ENCODE results near the gene KIAA0513.

KIAA0513 gene

DNA sequence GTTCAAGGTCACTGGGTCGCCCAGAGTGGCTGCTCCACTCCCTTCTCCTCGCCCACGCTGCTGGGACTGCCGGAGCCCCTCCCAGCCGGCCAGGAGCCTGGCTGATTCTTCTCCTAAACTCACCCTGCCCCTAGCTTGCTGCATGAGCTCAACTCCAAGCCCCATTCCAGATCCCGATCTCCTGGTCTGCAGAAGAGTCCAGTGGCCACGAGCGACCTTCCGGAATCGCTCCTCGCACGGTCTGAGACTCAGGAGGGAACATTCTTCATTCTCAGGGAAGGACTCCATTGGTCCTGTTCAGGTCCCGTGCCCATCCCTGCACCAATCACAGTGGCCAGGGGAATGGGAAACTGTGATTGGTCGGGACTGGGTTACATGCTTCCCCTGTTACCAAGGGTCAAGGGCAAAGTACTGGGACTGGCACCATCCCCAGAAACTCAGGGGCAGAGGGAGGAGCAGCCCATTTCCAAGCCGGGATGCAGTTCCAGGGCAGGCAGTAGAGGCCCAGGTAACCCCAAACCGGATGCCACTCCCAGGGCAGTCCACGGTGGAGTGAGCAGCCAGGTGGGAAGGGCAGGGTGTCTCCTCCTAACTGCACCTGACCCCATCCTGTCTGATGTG, 109.2 kb downstream of the KIAA0513 start:
- DNase-seq (ENCODE audit: low read depth), result no peak

- no peak for DNase-seq (ENCODE audit: low read depth)
These were observed 109.9 kb downstream of the KIAA0513 start for GRCh38 chr16:85137323-85138072.

DNA sequence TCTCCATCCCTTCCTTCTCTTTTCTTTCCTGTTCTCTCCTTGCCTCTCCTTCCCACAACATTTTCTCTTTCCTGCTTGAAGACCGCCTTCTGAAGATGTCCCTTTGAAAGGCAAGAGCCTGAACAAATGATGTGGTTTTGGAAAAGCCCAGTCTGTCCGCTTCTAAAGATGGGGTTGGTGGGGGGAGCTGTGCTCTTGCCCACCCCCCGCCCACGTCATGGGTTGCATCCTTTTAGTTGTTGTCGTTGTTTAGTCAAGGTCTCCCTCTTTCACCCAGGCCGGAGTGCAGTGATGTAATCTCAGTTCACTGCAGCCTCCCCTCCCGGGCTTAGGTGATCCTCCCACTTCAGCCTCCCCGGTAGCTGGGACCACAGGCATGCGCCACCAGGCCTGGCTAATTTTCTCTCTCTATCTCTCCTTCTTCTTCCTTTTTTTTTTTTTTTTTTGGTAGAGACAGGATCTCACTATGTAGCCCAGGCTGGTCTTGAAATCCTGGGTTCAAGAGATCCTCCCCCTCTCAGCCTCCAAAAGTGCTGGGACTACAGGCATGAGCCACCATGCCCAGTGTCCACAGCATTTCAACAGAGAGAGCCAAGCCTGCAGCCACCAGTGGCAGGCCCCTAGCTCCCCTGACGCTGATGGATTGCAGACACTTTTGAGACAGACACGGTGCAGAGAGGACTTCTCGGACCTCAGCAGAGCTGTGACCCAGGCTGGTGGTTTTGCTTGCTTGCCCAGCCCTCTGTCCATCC, 110.7 kb downstream of the KIAA0513 start:
- DNase-seq (ENCODE audit: low read depth), result no peak

- no peak for DNase-seq (ENCODE audit: low read depth)
These were observed 111.4 kb downstream of the KIAA0513 start for GRCh38 chr16:85138825-85139627.

- no peak for DNase-seq (ENCODE audit: low read depth)
These were observed 112.3 kb downstream of the KIAA0513 start for GRCh38 chr16:85139881-85140339.

DNA sequence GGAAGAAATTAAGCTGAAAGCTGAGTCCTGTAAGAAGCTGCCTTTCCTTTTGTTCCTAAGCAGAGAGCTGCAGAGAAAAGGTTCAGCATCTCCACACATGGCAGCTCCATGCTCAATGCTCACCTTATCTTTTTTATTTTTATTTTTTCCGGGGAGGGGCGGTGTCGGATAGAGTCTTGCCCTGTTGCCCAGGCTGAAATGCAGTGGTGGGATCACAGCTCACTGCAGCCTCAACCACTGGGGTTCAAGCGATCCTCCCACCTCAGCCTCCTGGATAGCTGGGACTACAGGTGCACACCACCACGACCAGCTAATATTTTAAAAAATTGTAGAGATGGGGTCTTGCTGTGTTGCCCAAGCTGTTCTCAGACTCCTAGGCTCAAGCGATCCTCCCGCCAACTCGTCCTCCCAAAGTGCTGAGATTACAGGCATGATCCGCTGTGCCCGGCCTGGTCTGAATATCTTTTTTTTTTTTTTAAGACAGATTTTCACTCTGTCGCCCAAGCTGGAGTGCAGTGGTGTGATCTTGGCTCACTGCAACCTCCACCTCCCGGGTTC, 112.9 kb downstream of the KIAA0513 start:
- no peak for DNase-seq (ENCODE audit: low read depth)

DNA sequence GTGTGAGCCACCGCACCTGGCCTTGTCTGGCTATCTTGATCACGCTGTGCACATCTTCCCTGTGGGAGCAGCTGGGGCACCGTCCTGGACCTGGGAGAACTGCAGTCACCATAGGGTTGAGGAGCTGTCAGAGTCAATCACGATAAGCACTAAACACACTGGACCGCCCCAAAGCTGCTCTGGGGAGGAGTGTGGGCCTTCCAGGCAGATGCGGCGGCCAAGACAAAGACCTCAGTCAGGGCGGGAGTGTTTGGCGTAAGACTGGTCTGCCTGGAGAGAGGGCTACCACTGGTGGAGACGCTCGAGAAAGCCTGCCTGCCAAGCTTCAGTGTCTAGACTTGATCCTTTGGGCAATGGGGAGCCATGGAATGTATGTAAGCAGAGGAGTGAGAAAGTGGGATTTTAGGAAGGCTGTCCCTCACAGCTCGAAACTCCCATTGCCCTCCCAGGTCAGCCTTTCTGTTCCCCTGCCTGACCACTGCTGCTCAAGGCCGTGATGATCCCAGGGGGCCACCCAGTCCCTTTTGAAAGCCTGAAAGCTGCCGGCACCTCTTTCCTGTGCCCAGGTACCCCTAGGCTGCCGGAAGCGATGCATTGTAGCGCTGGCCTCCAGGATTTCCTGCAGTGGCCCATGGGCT, 114.0 kb downstream of the KIAA0513 start:
- no peak for DNase-seq (ENCODE audit: low read depth)

- no peak for DNase-seq (ENCODE audit: low read depth)
These were observed 114.5 kb downstream of the KIAA0513 start for GRCh38 chr16:85142129-85142513.

DNA sequence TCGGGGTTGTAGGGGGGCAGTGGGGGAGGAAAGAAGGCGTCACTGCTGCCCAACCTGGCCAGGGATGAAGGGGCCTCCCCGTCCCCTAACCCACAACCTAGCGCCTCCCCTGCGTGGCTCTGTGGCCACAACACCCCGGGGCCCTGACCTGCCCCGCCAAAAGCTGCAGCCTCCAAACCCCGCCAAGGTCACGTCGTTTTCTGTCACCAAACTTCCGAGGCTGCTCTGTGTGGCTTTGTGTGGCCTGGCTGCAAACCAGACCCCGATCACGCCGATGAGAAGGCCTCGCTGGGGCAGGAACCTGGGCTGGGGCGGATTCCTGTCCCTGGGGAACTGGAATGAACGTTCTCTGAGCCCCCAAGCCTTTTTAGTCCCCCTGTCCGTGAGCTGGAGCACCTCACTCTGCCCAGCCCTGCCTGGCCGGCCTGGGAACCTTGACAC, 115.2 kb downstream of the KIAA0513 start:
- no peak for DNase-seq (ENCODE audit: low read depth)

All from activated T-cell treated with anti-CD3 and anti-CD28 coated beads for 48 hours (primary cell).